Calu3 (cell line): ENCODE results near the gene ZNF580. TPM values are rescaled to one million over a fixed set of nuclear protein-coding genes. Genes with fewer than 3 reads are reported as not detected.
A peak's percentile ranks its signal among the peaks of the same experiment; 100 is the strongest.

Experiments
- BruUV-seq: library from RNA; stranded (reverse); fragments of 400-500 nt; replicated peaks from 2 replicates; lab custom pipeline; 2021; lab: Mats Ljungman, UMichigan
- CTCF ChIA-PET: fragments of 300-600 bp; sonication (Branson Sonifier 250); formaldehyde crosslinking; loops from one replicate; lab custom pipeline; 2022; ENCODE audit warnings: antibody characterized with exemption; lab: Charles Lee
- DNase-seq: peaks from one replicate; pipeline ENCODE4 v3.0.0; 2022
- H3K27ac Mint-ChIP-seq: one replicate; pipeline ENCODE4 v1.8.0; 2022; ENCODE audit warnings: mixed read lengths; ENCODE audit not compliant: unreplicated experiment
- H3K27me3 Mint-ChIP-seq: one replicate; pipeline ENCODE4 v1.8.0; 2022; ENCODE audit warnings: mixed read lengths; ENCODE audit not compliant: unreplicated experiment
- H3K36me3 Mint-ChIP-seq: one replicate; pipeline ENCODE4 v1.8.0; 2022; ENCODE audit warnings: mild to moderate bottlenecking, moderate library complexity, mixed read lengths; ENCODE audit not compliant: insufficient read depth, unreplicated experiment
- H3K4me1 Mint-ChIP-seq: one replicate; pipeline ENCODE4 v1.8.0; 2022; ENCODE audit warnings: mild to moderate bottlenecking, low read depth, mixed read lengths; ENCODE audit not compliant: unreplicated experiment
- H3K4me3 Mint-ChIP-seq: one replicate; pipeline ENCODE4 v1.8.0; 2022; ENCODE audit warnings: mild to moderate bottlenecking, low read depth, moderate library complexity, mixed read lengths; ENCODE audit not compliant: unreplicated experiment
- H3K9me3 Mint-ChIP-seq: one replicate; pipeline ENCODE4 v1.8.0; 2022; ENCODE audit warnings: low read depth, mixed read lengths; ENCODE audit not compliant: unreplicated experiment
- CTCF ChIP-seq: fragments of 200-600 bp; IDR thresholded peaks from one replicate; pipeline ENCODE4 v1.8.0; 2022; ENCODE audit warnings: antibody characterized with exemption; ENCODE audit not compliant: unreplicated experiment
- intact Hi-C: fragments of 100-400 bp; cut with micrococcal nuclease; formaldehyde crosslinking; loops from one replicate; pipeline ENCODE4 v1.10.0; 2022; ENCODE audit not compliant: unreplicated experiment
- total RNA-seq: library from RNA; stranded (reverse); gene quantifications from 2 replicates; pipeline ENCODE4 v1.2.3, GENCODE V29; 2022

Gene ZNF580
- total RNA-seq, 1 experiment from 2014 or later = 35.6 TPM

DNA sequence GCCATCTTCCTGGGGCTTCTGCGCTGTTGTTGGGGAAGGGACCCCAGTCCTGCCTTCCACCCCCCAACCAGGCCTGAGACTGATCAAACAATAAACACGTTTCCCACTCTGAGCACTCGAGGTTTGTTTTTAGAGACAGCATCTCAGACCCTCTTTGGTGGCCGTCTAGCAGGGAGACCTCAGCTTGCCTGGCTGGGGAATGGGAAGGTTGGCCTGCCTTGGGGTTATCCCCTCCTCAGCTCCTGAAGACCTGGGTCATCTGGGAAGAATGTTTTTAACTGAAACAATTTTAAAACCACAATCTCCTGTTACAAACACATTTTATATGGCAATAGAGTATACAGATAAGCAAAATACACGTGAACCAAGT, 4.7 kb downstream of the ZNF580 start:
- intact Hi-C loops = no loop called here
- peaks cover 86% of the 10 kb centered on the region for H3K36me3 Mint-ChIP-seq
- H3K27me3 Mint-ChIP-seq = no peaks in the 10 kb centered on the region
- BruUV-seq = no TSS peak
- no peak for DNase-seq
- no peak overlapping the region for H3K27ac Mint-ChIP-seq
- H3K4me1 Mint-ChIP-seq = peaks cover 34% of the 10 kb centered on the region
- H3K9me3 Mint-ChIP-seq = no peaks in the 10 kb centered on the region
- CTCF ChIA-PET = interaction anchor here (0.6 kb wide), 1 partner anchor 98 kb away, joined by 6 read pairs; no protein-coding TSS in a partner anchor
- TF ChIP-seq CTCF = no peak
- no peak overlapping the region for H3K4me3 Mint-ChIP-seq

DNA sequence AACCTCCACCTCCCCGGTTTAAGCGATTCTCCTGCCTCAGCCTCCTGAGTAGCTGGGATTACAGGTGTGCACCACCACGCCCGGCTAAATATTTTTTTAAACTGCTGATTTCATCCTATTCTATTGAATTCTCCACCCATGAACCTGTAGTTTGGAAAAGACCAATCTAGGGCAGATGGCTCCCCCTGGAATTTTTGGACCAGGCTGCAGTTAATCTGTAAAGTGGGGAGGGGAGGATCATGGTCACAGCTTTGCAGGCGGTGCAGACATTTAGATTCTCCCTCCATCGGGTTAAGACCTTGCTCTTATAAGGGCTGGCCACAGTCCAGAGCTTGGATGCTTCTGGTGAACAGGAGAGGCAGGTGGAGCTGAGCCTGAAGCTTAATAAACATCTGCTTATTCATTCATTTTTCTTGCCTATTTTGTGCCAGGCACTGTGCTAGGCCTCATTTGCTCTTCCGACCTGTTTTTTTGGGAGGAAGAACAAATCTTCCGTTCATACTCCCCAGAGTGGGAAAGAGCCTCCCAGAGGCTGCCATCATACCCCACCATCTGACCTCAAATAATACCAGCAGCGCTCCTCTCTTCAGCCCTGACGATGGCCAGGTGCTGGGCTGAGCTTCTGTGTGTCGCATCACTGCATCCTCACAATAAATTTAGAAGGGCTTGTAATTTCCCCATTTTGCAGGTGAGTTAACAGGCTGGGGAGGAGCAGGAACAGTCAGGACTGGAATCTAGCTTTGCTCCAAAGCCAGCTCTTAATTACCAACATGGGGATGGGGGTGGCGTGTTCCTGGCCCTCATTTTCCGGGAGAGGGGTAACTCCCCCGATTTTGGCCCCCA, 6.3 kb downstream of the ZNF580 start:
- no peak for DNase-seq
- Mint-ChIP-seq H3K9me3 (no peaks in the 10 kb centered on the region), H3K4me1 (peaks cover 23% of the 10 kb centered on the region), H3K4me3 (peak overlapping the region; percentile 87), H3K36me3 (peaks cover 77% of the 10 kb centered on the region), H3K27ac (no peak overlapping the region), H3K27me3 (no peaks in the 10 kb centered on the region)
- CTCF ChIA-PET = interaction anchor here (0.6 to 1.2 kb wide), 3 partner anchors 8 to 41 kb away, joined by 3 to 5 read pairs (median 4); no protein-coding TSS in a partner anchor
- BruUV-seq = no TSS peak
- no peak for TF ChIP-seq CTCF
- intact Hi-C loops = no loop called here

DNA sequence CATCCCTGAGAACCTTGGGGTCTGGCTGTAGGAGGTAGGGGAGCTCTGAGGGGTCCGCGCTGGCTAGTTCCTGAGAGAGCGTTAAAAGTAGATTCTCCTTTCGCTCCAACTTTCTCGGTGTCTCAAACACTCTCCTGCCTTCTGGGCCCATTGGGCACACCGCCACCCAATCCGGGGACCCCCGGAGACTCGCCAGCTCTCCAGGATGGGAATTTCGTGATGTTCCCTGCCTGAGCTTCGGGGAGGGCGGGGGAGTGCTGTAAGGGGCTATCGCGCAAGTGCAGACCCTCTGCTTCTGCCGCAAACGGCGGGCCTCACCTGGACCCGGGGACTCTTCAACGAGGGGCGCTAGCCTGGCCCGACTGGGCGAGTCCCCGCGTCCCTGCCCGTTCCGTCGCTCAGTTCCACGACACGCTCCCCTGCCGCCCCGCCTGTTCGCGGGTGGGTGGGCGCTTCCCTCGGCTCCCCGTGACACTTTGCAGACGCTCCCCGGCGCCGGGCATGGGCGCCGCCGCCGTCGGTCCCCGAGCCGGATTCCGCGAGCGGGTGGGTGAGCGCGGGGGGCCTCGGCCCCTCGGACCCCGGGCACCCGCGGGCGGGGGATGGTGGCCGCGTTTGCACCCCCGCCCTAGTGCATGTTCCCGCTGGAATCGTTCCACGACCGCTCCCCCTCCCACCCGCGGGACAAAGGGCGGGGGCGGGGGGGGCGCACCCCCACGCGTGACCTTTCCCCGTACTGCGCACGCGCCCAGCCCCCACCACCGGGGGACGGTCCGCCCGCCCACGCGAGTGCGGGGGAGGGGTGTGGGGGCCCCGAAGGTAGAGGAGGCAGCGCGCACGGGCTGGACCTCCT, 7.2 kb downstream of the ZNF580 start, which contains the start of gene CCDC106:
Gene CCDC106 (plus strand): TSS at position 481 of the 853 bp plus-strand sequence. CDS start 835 bp downstream, outside the sequence.
- peak within 1 kb of the TSS; percentile 81 for H3K27ac Mint-ChIP-seq
- intact Hi-C loops = no loop called here

More for the DNA sequence above, 7.2 kb downstream of the ZNF580 start, which contains the start of gene CCDC106:
- peak within 1 kb of the TSS; percentile 87 for H3K4me3 Mint-ChIP-seq
- peaks cover 72% of the 10 kb centered on the region for H3K36me3 Mint-ChIP-seq
- H3K9me3 Mint-ChIP-seq = no peaks in the 10 kb centered on the region
- H3K4me1 Mint-ChIP-seq = peaks cover 18% of the 10 kb centered on the region
- peak; percentile 73 for DNase-seq
- BruUV-seq = no TSS peak
- CTCF ChIA-PET = interaction anchor here (0.6 to 1.2 kb wide), 4 partner anchors 9 to 58 kb away, joined by 3 to 5 read pairs (median 4); no protein-coding TSS in a partner anchor
- no peaks in the 10 kb centered on the region for H3K27me3 Mint-ChIP-seq
- TF ChIP-seq CTCF = no peak
